HG03521 (cell line): ENCODE data around the gene KRTAP4-5.
"Not testable (repeated sequence)": the region's sequence is repeated elsewhere in the genome, so short reads cannot be mapped to it uniquely, and the experiment has no call there.

Source experiments
- ATAC-seq: cut with Tn5 transposase; IDR thresholded peaks from one replicate; pipeline ENCODE4 v1.9.1; 2021; ENCODE audit warnings: mild to moderate bottlenecking, moderate library complexity; ENCODE audit not compliant: unreplicated experiment

The KRTAP4-5 gene

GRCh38 chr17:41111151-41111885 lies 38.3 kb downstream of the KRTAP4-5 start:
- no peak for ATAC-seq

GRCh38 chr17:41108728-41109386 lies 40.8 kb downstream of the KRTAP4-5 start:
- not testable (repeated sequence) for ATAC-seq

- ATAC-seq, result no peak
Measured at GRCh38 chr17:41107941-41108450, 41.6 kb downstream of the KRTAP4-5 start.

GRCh38 chr17:41105347-41105746 lies 44.3 kb downstream of the KRTAP4-5 start, which contains the start of gene KRTAP4-9:
KRTAP4-9 (plus strand) TSS chr17:41105389; CDS start chr17:41105389, 0 bp downstream.
- not testable (repeated sequence) for ATAC-seq

- ATAC-seq, result not testable (repeated sequence)
Measured at GRCh38 chr17:41104386-41105038, 45.1 kb downstream of the KRTAP4-5 start.

- no peak for ATAC-seq
Measured at GRCh38 chr17:41103896-41104295, 45.7 kb downstream of the KRTAP4-5 start.

GRCh38 chr17:41101586-41102259 lies 47.9 kb downstream of the KRTAP4-5 start, which contains the start of gene KRTAP4-16:
KRTAP4-16 (minus strand) TSS chr17:41102209; CDS start chr17:41102209, 0 bp downstream.
- ATAC-seq, result no peak

GRCh38 chr17:41099682-41100480 lies 49.7 kb downstream of the KRTAP4-5 start:
- not testable (repeated sequence) for ATAC-seq
